H9 (cell line): ENCODE results near the gene PARL. TPM values are rescaled to one million over a fixed set of nuclear protein-coding genes. Genes with fewer than 3 reads are reported as not detected.
A peak's percentile ranks its signal among the peaks of the same experiment; 100 is the strongest.

Source experiments
- DNase-seq: peaks from one replicate; pipeline ENCODE4 v3.0.0-alpha.2; 2017
- H2AFZ ChIP-seq: one replicate; pipeline ENCODE4 v1.6.1; 2013; ENCODE audit warnings: mild to moderate bottlenecking, low read length, control low read depth, moderate library complexity
- H2AK5ac ChIP-seq: 2 replicates; pipeline ENCODE4 v1.6.1; 2013; ENCODE audit warnings: low read length, control low read depth, mixed read lengths; ENCODE audit not compliant: insufficient read length
- H2BK120ac ChIP-seq: one replicate; pipeline ENCODE4 v1.6.1; 2013; ENCODE audit warnings: low read depth, mild to moderate bottlenecking, low read length, control low read depth, inconsistent platforms; ENCODE audit not compliant: poor library complexity, severe bottlenecking
- H2BK12ac ChIP-seq: 2 replicates; pipeline ENCODE4 v1.6.1; 2013; ENCODE audit warnings: low read length, control low read depth, mixed read lengths, low read depth; ENCODE audit not compliant: insufficient read length
- H2BK15ac ChIP-seq: 2 replicates; pipeline ENCODE4 v1.6.1; 2013; ENCODE audit warnings: low read depth, low read length, control low read depth
- H2BK20ac ChIP-seq: one replicate; pipeline ENCODE4 v1.6.1; 2013; ENCODE audit warnings: low read depth, mild to moderate bottlenecking, low read length, control low read depth, inconsistent platforms; ENCODE audit not compliant: poor library complexity, severe bottlenecking
- H2BK5ac ChIP-seq: 2 replicates; pipeline ENCODE4 v1.6.1; 2013; ENCODE audit warnings: low read length, control low read depth, mixed read lengths; ENCODE audit not compliant: insufficient read length
- H3K14ac ChIP-seq: 2 replicates; pipeline ENCODE4 v1.6.1; 2013; ENCODE audit warnings: low read length, control low read depth; ENCODE audit not compliant: insufficient read depth
- H3K18ac ChIP-seq: 2 replicates; pipeline ENCODE4 v1.6.1; 2013; ENCODE audit warnings: low read depth, mild to moderate bottlenecking, mixed read lengths, low read length, control low read depth; ENCODE audit not compliant: insufficient read length
- H3K23ac ChIP-seq: 2 replicates; pipeline ENCODE4 v1.6.1; 2013; ENCODE audit warnings: low read length, control low read depth, mixed read lengths, low read depth; ENCODE audit not compliant: insufficient read length
- H3K23me2 ChIP-seq: 2 replicates; pipeline ENCODE4 v1.6.1; 2013; ENCODE audit warnings: low read depth, mild to moderate bottlenecking, mixed read lengths, low read length, control low read depth; ENCODE audit not compliant: insufficient read length, poor library complexity, severe bottlenecking
- H3K27ac ChIP-seq: 2 replicates; pipeline ENCODE4 v1.5.1; 2013; ENCODE audit warnings: low read length, control low read depth, mixed read lengths, low read depth; ENCODE audit not compliant: insufficient read length
- H3K27me3 ChIP-seq: 2 replicates; pipeline ENCODE4 v1.6.1; 2013; ENCODE audit warnings: low read length, control low read depth, inconsistent platforms; ENCODE audit not compliant: insufficient read depth
- H3K4ac ChIP-seq: 2 replicates; pipeline ENCODE4 v1.6.1; 2013; ENCODE audit warnings: low read depth, mild to moderate bottlenecking, control low read depth, inconsistent platforms, low read length, moderate library complexity
- H3K4me1 ChIP-seq: 2 replicates; pipeline ENCODE4 v1.6.1; 2013; ENCODE audit warnings: low read length, control low read depth, inconsistent platforms; ENCODE audit not compliant: insufficient read depth
- H3K4me2 ChIP-seq: 2 replicates; pipeline ENCODE4 v1.6.1; 2013; ENCODE audit warnings: low read length, control low read depth, mixed read lengths; ENCODE audit not compliant: insufficient read length, insufficient read depth
- H3K56ac ChIP-seq: 2 replicates; pipeline ENCODE4 v1.6.1; 2013; ENCODE audit warnings: low read depth, mild to moderate bottlenecking, mixed read lengths, low read length, control low read depth; ENCODE audit not compliant: insufficient read length
- H3K79me1 ChIP-seq: 2 replicates; pipeline ENCODE4 v1.6.1; 2013; ENCODE audit warnings: low read depth, mild to moderate bottlenecking, moderate library complexity, low read length, control low read depth, inconsistent platforms; ENCODE audit not compliant: insufficient read depth, poor library complexity, severe bottlenecking
- H3K79me2 ChIP-seq: 2 replicates; pipeline ENCODE4 v1.6.1; 2013; ENCODE audit warnings: low read length, control low read depth, inconsistent platforms; ENCODE audit not compliant: insufficient read depth
- H3K9ac ChIP-seq: 2 replicates; pipeline ENCODE4 v1.6.1; 2013; ENCODE audit warnings: low read length, control low read depth, mixed read lengths; ENCODE audit not compliant: insufficient read length; ENCODE audit errors: extremely low read depth
- H3K9me3 ChIP-seq: one replicate; pipeline ENCODE4 v1.6.1; 2013; ENCODE audit warnings: low read depth, low read length, inconsistent platforms; ENCODE audit not compliant: control insufficient read depth
- H3T11ph ChIP-seq: one replicate; pipeline ENCODE4 v1.6.1; 2013; ENCODE audit warnings: mild to moderate bottlenecking, low read length, control low read depth, inconsistent platforms
- H4K20me1 ChIP-seq: one replicate; pipeline ENCODE4 v1.6.1; 2013; ENCODE audit not compliant: control insufficient read depth, insufficient read length, insufficient read depth
- H4K5ac ChIP-seq: 2 replicates; pipeline ENCODE4 v1.6.1; 2013; ENCODE audit warnings: low read depth, mild to moderate bottlenecking, mixed read lengths, low read length, control low read depth; ENCODE audit not compliant: insufficient read length
- H4K8ac ChIP-seq: replicated peaks from 2 replicates; pipeline ENCODE4 v1.6.1; 2013; ENCODE audit warnings: low read length, control low read depth, mixed read lengths, low read depth; ENCODE audit not compliant: insufficient read length
- H4K91ac ChIP-seq: 2 replicates; pipeline ENCODE4 v1.6.1; 2013; ENCODE audit warnings: low read depth, mild to moderate bottlenecking, moderate library complexity, mixed read lengths, low read length, control low read depth; ENCODE audit not compliant: insufficient read length
- H3K27ac Mint-ChIP-seq, 3 experiments: 2 replicates in 2 of 3; 3 replicates in 1 of 3; pipeline ENCODE4 v1.8.0; 2020 to 2021; ENCODE audit warnings: mixed read lengths in 3 of 3, mild to moderate bottlenecking in 1 of 3, moderate library complexity in 1 of 3
- H3K27me3 Mint-ChIP-seq: 2 replicates; pipeline ENCODE4 v1.8.0; 2021; ENCODE audit warnings: low read depth, mild to moderate bottlenecking, moderate library complexity, mixed read lengths
- H3K36me3 Mint-ChIP-seq, 3 experiments: 2 replicates in 2 of 3; 3 replicates in 1 of 3; pipeline ENCODE4 v1.8.0; 2020 to 2021; ENCODE audit warnings: low read depth in 3 of 3, mixed read lengths in 3 of 3; ENCODE audit not compliant: insufficient read depth in 1 of 3
- H3K4me1 Mint-ChIP-seq, 2 experiments: 2 replicates each; pipeline ENCODE4 v1.8.0; 2020; ENCODE audit warnings: mixed read lengths in 2 of 2
- H3K4me3 Mint-ChIP-seq, 2 experiments: 2 replicates in 1 of 2; 3 replicates in 1 of 2; pipeline ENCODE4 v1.8.0; 2020 to 2021; ENCODE audit warnings: mild to moderate bottlenecking in 2 of 2, mixed read lengths in 2 of 2, moderate library complexity in 1 of 2
- H3K9me3 Mint-ChIP-seq, 2 experiments: 2 replicates in 1 of 2; 3 replicates in 1 of 2; pipeline ENCODE4 v1.8.0; 2020; ENCODE audit warnings: mild to moderate bottlenecking in 2 of 2, mixed read lengths in 2 of 2, moderate library complexity in 1 of 2
- WGBS: extraction: QIAGEN DNeasy Blood & Tissue Kit; methylation state at CpG from one replicate; pipeline ENCODE4 v1.1.7; 2013; ENCODE audit warnings: missing lambda C conversion rate, low lambda C conversion rate, mixed read lengths; ENCODE audit not compliant: insufficient read length; ENCODE audit errors: extremely low coverage; 5-methylcytosine and 5-hydroxymethylcytosine counted together
- total RNA-seq: library from RNA; stranded (reverse); gene quantifications from 2 replicates; pipeline ENCODE4 v1.2.1, GENCODE V29; 2021
- TF ChIP-seq, protein P1 (sequence below): fragments of 200-600 bp; sonication (generic); conservative IDR thresholded peaks from 3 replicates; pipeline ENCODE4 v1.8.0; 2021; ENCODE audit warnings: antibody characterized with exemption, mild to moderate bottlenecking

Gene PARL
- total RNA-seq, 1 experiment from 2014 or later: 94.5 TPM

DNA sequence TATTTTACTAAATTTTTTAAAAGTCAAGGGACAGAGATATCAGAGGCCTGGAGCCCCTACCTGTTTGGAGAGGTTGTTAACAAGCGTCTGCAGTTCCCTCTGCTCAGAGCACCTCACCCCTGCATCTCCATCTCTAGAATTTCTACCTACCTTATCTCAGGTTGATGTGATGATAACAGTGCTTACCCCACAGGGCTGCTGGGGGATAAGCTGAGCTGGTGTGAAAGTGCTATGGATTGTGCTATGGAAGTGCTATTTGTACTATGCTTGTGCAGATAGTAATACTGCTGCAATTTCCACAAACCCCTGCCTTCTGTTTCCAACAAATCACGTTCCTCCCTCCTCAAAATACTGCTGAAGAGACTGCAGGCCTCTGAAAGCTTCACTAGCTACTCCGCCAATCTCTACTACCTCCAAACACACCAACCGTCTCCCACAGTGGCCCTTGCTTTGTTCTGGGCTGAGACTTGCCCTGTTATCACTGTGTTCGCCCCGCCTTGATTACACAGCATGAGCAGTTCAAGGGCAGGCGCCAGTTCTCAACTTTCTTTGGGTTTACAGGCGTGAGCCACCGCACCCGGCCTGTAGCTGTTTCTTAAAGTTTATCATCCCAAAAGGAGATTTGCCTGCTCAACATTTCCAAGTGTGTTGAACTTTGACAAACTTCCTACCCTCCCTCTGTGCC lies 28.4 kb upstream of the PARL start:
- no CpG with 5 or more reads among the region's 10 CpGs for WGBS
- Mint-ChIP-seq H3K9me3 (no peaks in the 10 kb centered on the region), H3K36me3 (no peaks in the 10 kb centered on the region), H3K27ac (peak overlapping the region; percentile 35 to 72 (median 47); a peak in 5 of 7 replicates), H3K4me1 (peaks cover 3 to 11% of the 10 kb centered on the region in 2 experiments; a peak in 1 of 4 replicates), H3K27me3 (no peaks in the 10 kb centered on the region; the same call in 1 of the 2 replicates), H3K4me3 (no peak overlapping the region)
- no peak overlapping the region for H2BK120ac ChIP-seq
- no peak overlapping the region for H3K56ac ChIP-seq
- no peak overlapping the region for H3K4ac ChIP-seq
- H3K27ac ChIP-seq: no peak overlapping the region
- H2BK15ac ChIP-seq: no peak overlapping the region
- no peaks in the 10 kb centered on the region for H3K27me3 ChIP-seq
- no peaks in the 10 kb centered on the region for H3K4me1 ChIP-seq
- H4K8ac ChIP-seq: no peak overlapping the region
- no peaks in the 10 kb centered on the region for H3K79me1 ChIP-seq
- no peak overlapping the region for H2BK5ac ChIP-seq
- H3K18ac ChIP-seq: no peak overlapping the region
- no peak overlapping the region for H3K23ac ChIP-seq
- H3K9me3 ChIP-seq: no peaks in the 10 kb centered on the region
- no peak overlapping the region for H2AK5ac ChIP-seq
- no peak overlapping the region for H2BK20ac ChIP-seq
- no peaks in the 10 kb centered on the region for H3K79me2 ChIP-seq
- no peak overlapping the region for H3K9ac ChIP-seq
- no peak overlapping the region for H3K14ac ChIP-seq
- TF ChIP-seq, protein P1, sequence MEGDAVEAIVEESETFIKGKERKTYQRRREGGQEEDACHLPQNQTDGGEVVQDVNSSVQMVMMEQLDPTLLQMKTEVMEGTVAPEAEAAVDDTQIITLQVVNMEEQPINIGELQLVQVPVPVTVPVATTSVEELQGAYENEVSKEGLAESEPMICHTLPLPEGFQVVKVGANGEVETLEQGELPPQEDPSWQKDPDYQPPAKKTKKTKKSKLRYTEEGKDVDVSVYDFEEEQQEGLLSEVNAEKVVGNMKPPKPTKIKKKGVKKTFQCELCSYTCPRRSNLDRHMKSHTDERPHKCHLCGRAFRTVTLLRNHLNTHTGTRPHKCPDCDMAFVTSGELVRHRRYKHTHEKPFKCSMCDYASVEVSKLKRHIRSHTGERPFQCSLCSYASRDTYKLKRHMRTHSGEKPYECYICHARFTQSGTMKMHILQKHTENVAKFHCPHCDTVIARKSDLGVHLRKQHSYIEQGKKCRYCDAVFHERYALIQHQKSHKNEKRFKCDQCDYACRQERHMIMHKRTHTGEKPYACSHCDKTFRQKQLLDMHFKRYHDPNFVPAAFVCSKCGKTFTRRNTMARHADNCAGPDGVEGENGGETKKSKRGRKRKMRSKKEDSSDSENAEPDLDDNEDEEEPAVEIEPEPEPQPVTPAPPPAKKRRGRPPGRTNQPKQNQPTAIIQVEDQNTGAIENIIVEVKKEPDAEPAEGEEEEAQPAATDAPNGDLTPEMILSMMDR: no peak
- no peaks in the 10 kb centered on the region for H4K20me1 ChIP-seq
- no peaks in the 10 kb centered on the region for H3K23me2 ChIP-seq
- DNase-seq: no peak
- no peak overlapping the region for H3K4me2 ChIP-seq
- H3T11ph ChIP-seq: no peak overlapping the region
- no peak overlapping the region for H4K5ac ChIP-seq
- H4K91ac ChIP-seq: no peak overlapping the region
- H2BK12ac ChIP-seq: no peak overlapping the region
- no peak overlapping the region for H2AFZ ChIP-seq
